AG04450 (cell line): Measurements from ENCODE around the gene KIFC1. TPM values are rescaled to one million over a fixed set of nuclear protein-coding genes. Genes with fewer than 3 reads are reported as not detected.

Source experiments
- CTCF ChIA-PET: fragments of 300-600, 350-600 bp; formaldehyde crosslinking; extraction: SDS; loops from one replicate; lab custom pipeline; 2022; ENCODE audit warnings: antibody characterized with exemption, inconsistent platforms; lab: Charles Lee
- POLR2A ChIA-PET: fragments of 350-600 bp; formaldehyde crosslinking; extraction: SDS; loops from one replicate; lab custom pipeline; 2021; ENCODE audit warnings: antibody characterized with exemption, inconsistent platforms; lab: Yijun Ruan, JAX
- DNase-seq: peaks from one replicate; pipeline ENCODE4 v3.0.0-alpha.2; 2011; ENCODE audit warnings: low read depth, low spot score
- H3K27ac ChIP-seq: one replicate; pipeline ENCODE4 v1.5.1; 2012; ENCODE audit warnings: low read depth, low read length, control low read depth
- H3K27me3 ChIP-seq: one replicate; pipeline ENCODE4 v1.6.0; 2012; ENCODE audit warnings: low read length; ENCODE audit not compliant: control insufficient read depth, insufficient read depth
- H3K4me3 ChIP-seq: 2 replicates; pipeline ENCODE4 v1.5.1; 2011; ENCODE audit warnings: mild to moderate bottlenecking, low read depth, low read length, control low read depth
- H3K9me3 ChIP-seq: 2 replicates; pipeline ENCODE4 v1.5.1; 2012; ENCODE audit warnings: low read length; ENCODE audit not compliant: control insufficient read depth, insufficient read depth
- polyA plus RNA-seq: library from polyadenylated mRNA; depleted of rRNA; stranded (reverse); fragments of >200 nt; gene quantifications from 2 replicates; pipeline ENCODE4 v1.2.3, GENCODE V29; 2011
- TF ChIP-seq, protein P1 (sequence below): IDR thresholded peaks from 2 replicates; pipeline ENCODE4 v1.5.1; 2011; ENCODE audit warnings: low read depth, low read length, control low read depth, inconsistent platforms

Gene KIFC1
- polyA plus RNA-seq, 1 experiment, result 10.2 TPM

DNA sequence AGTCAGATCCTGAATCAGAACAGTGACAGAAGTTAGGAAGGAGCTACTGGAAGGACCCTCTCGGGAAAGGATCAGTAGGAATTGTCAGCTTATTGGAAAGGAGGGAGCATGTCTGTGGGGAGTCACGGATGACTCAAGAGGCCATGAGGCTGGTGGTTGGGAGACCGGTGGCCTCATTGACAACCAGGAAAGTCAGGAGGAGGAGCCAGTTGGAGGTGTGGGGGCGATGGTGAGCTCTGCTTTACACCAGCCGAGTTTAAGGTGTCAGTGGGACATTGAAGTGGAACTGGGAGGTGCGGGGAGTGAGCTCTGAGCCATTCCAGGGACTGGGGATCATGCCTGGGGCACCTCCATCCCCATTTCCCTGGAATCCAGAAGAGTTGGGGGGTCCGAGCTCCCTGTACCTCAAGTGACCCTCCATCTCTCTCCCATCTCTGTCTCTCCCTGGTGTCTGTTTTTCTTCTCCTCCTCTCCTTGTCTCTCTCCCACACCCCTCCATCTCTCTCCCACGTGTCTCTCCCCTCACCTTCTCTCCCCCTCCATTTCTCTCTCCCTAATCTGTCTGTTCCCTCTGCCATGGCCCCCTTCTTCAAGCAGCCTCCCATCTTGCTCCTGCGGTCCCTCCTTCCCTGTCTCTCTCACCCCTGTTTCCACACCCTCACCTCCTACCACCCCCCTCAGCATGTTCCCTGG is 48.5 kb downstream of the KIFC1 start:
- H3K9me3 ChIP-seq, result no peaks in the 10 kb centered on the region
- H3K27ac ChIP-seq, result no peak overlapping the region
- CTCF ChIA-PET, result no interaction called here
- POLR2A ChIA-PET, result interaction anchor here (0.8 to 2.0 kb wide), 2 partner anchors 9 to 14 kb away, joined by 3 to 6 read pairs; partner anchors contain the start of gene ZBTB9
- no peaks in the 10 kb centered on the region for H3K27me3 ChIP-seq
- no peak for DNase-seq
- no peak overlapping the region for H3K4me3 ChIP-seq
- TF ChIP-seq, protein P1, sequence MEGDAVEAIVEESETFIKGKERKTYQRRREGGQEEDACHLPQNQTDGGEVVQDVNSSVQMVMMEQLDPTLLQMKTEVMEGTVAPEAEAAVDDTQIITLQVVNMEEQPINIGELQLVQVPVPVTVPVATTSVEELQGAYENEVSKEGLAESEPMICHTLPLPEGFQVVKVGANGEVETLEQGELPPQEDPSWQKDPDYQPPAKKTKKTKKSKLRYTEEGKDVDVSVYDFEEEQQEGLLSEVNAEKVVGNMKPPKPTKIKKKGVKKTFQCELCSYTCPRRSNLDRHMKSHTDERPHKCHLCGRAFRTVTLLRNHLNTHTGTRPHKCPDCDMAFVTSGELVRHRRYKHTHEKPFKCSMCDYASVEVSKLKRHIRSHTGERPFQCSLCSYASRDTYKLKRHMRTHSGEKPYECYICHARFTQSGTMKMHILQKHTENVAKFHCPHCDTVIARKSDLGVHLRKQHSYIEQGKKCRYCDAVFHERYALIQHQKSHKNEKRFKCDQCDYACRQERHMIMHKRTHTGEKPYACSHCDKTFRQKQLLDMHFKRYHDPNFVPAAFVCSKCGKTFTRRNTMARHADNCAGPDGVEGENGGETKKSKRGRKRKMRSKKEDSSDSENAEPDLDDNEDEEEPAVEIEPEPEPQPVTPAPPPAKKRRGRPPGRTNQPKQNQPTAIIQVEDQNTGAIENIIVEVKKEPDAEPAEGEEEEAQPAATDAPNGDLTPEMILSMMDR, result no peak

GRCh38 chr6:33440649-33441309 is 49.2 kb downstream of the KIFC1 start:
- ChIA-PET CTCF (no interaction called here), POLR2A (interaction anchor here (2.0 kb wide), 1 partner anchor 13 kb away, joined by 6 read pairs; the partner anchor contains the start of gene ZBTB9)
- no peak for DNase-seq
- H3K27ac ChIP-seq, result no peak overlapping the region
- H3K9me3 ChIP-seq, result no peaks in the 10 kb centered on the region
- H3K27me3 ChIP-seq, result no peaks in the 10 kb centered on the region
- H3K4me3 ChIP-seq, result no peak overlapping the region
- TF ChIP-seq, protein P1, result no peak

DNA sequence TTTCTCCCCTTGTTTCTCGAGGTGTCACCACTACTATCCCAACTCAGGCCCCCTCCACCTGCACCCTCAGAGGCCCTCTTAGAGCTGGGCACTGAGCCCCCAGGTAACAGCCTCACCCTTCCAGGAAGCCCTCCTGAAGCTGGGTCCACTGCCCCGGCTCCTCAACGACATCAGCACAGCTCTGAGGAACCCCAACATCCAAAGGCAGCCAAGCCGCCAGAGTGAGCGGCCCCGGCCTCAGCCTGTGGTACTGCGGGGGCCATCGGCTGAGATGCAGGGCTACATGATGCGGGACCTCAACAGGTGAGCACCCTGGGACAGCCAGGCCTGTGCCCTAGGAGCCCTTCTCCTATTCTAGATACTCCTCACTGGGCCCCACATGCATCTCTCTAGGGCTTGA is 49.8 kb downstream of the KIFC1 start:
- POLR2A ChIA-PET, result interaction anchor here (2.0 kb wide), 1 partner anchor 12 kb away, joined by 6 read pairs; the partner anchor contains the start of gene ZBTB9
- no peak for DNase-seq
- CTCF ChIA-PET, result no interaction called here
- Histone ChIP-seq H3K27me3 (no peaks in the 10 kb centered on the region), H3K9me3 (no peaks in the 10 kb centered on the region), H3K27ac (no peak overlapping the region), H3K4me3 (no peak overlapping the region)
- TF ChIP-seq, protein P1, result no peak

DNA sequence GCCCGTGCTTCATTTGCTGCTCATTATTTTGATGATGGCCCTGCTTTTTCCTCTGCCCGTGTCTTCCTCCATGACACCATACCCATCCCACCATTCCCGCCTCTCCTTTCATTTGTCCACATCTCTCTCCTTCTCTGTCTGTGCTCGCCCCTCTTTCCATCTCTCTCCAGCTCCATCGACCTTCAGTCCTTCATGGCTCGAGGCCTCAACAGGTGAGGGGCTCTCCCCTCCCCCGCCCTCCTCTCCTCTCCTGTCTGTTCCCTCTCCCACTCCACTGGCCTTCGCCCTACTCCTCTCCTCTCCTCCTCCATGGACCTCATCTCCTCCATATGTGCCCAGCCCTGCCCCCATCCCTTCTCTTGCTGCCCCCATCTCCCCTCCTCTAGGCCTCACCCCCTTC is 50.7 kb downstream of the KIFC1 start:
- TF ChIP-seq, protein P1, result no peak
- no peak for DNase-seq
- ChIA-PET CTCF (no interaction called here), POLR2A (no interaction called here)
- H3K27ac ChIP-seq, result no peak overlapping the region
- no peak overlapping the region for H3K4me3 ChIP-seq
- H3K27me3 ChIP-seq, result no peaks in the 10 kb centered on the region
- no peaks in the 10 kb centered on the region for H3K9me3 ChIP-seq

GRCh38 chr6:33443025-33443424 is 51.4 kb downstream of the KIFC1 start:
- ChIA-PET POLR2A (no interaction called here), CTCF (no interaction called here)
- no peak for DNase-seq
- Histone ChIP-seq H3K9me3 (no peaks in the 10 kb centered on the region), H3K4me3 (no peak overlapping the region), H3K27me3 (no peaks in the 10 kb centered on the region), H3K27ac (no peak overlapping the region)
- TF ChIP-seq, protein P1, result no peak
